ENCODE results near the gene OTX1. TPM values are rescaled to one million over a fixed set of nuclear protein-coding genes. Genes with fewer than 3 reads are reported as not detected.

OTX1 gene
- total RNA-seq = not detected
- long read RNA-seq = 0 reads

DNA sequence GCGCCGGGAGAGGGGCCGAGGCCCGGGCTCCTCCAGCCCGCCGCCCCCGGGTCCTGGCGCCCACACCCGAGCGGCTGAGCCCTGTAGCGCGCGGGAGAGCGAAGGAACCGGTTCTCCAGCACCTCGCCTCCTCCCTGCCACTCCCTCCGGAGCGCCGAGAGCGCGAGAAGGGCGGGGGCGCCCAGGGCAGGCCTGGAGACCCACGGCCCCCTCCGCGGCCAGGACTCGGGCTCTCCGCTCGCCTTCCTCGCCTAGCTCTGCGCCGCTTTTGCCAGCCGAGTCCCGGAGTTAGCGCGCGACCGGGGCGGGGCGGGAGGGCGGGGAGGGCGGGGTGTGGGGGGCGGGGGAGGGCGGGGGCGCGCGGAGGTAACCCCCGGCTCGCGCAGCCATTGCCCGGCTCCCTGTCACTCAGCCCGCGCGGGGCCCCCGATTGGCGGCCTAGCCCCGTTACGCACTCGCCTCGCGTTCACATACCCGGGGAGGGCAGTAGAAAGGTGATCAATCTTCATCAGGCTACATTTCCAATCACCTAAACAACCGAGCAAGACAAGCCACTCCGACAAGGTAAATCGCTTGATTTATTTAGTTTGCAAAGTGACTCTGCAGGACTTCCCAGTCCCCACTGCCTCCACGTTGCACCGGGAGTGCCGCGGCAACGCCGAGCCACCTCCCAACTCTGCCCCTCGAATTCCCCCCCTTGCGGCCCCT, at the start of gene OTX1:
Gene OTX1 (plus strand): TSS at position 497 of the 708 bp plus-strand sequence. CDS start 2,161 bp downstream, outside the sequence.
- peaks cover 7% of the 10 kb centered on the region for H3K36me3 ChIP-seq
- H3K4me3 ChIP-seq = peak within 1 kb of the TSS; percentile 69
- intact Hi-C loops (cut with micrococcal nuclease) = no loop called here
- H3K9me3 ChIP-seq (replicated peaks) = no peaks in the 10 kb centered on the region
- no peak for DNase-seq
- H3K4me1 ChIP-seq = peaks cover 66% of the 10 kb centered on the region
- TF ChIP-seq, protein P1, sequence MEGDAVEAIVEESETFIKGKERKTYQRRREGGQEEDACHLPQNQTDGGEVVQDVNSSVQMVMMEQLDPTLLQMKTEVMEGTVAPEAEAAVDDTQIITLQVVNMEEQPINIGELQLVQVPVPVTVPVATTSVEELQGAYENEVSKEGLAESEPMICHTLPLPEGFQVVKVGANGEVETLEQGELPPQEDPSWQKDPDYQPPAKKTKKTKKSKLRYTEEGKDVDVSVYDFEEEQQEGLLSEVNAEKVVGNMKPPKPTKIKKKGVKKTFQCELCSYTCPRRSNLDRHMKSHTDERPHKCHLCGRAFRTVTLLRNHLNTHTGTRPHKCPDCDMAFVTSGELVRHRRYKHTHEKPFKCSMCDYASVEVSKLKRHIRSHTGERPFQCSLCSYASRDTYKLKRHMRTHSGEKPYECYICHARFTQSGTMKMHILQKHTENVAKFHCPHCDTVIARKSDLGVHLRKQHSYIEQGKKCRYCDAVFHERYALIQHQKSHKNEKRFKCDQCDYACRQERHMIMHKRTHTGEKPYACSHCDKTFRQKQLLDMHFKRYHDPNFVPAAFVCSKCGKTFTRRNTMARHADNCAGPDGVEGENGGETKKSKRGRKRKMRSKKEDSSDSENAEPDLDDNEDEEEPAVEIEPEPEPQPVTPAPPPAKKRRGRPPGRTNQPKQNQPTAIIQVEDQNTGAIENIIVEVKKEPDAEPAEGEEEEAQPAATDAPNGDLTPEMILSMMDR (IDR thresholded peaks at IDR 0.05; ENCODE audit: borderline replicate concordance) = no peak
- peaks cover 100% of the 10 kb centered on the region for H3K27me3 ChIP-seq (ENCODE audit: low read depth)
- H3K27ac ChIP-seq (replicated peaks) = no peak within 1 kb of the TSS

DNA sequence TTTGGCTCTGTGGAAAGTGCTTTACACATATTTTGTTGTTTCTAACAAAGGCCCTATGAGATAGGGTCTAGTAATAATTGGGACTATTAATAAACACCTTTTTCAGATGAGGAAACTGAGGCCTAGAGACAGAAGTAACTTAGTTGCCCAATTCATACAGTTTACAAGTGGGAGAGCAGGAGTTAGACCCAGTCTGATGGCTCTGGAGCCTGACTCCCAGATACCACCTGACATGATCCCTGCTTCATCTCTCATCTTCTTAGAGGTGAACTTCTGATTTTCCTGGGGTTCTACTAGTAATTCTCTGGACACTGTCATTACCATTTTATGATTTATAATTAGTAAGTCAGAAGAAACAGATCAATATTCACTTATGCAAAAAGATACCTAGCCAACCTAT, 49.1 kb upstream of the OTX1 start:
- intact Hi-C loops (cut with micrococcal nuclease) = no loop called here
- Histone ChIP-seq H3K9me3 (replicated peaks) (no peaks in the 10 kb centered on the region), H3K4me3 (no peak overlapping the region), H3K27me3 (ENCODE audit: low read depth) (no peaks in the 10 kb centered on the region), H3K27ac (replicated peaks) (no peak overlapping the region), H3K36me3 (peaks cover 7% of the 10 kb centered on the region), H3K4me1 (peaks cover 9% of the 10 kb centered on the region)
- no peak for DNase-seq
- TF ChIP-seq, protein P1 (IDR thresholded peaks at IDR 0.05; ENCODE audit: borderline replicate concordance) = no peak

DNA sequence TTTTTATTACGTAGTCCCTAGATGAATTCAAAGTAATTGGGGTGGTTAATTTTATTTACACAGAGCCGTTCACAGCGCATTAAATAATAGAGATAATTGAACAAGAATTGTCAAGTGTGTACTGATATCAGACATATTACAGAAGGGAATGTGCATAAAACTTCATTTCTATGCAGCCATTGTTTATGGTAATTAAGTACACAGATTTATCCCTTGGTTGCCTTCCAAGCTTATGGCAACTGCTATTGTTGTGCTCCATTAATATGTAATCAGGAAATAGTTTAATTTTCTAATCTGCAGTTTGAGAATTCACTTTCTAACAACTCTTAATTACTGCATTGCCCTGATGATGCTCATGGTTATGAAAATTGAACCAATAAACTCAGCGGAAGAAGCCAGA, 47.3 kb upstream of the OTX1 start:
- Histone ChIP-seq H3K27ac (replicated peaks) (no peak overlapping the region), H3K27me3 (ENCODE audit: low read depth) (no peaks in the 10 kb centered on the region), H3K36me3 (no peaks in the 10 kb centered on the region), H3K4me3 (no peak overlapping the region), H3K4me1 (peaks cover 9% of the 10 kb centered on the region), H3K9me3 (replicated peaks) (no peaks in the 10 kb centered on the region)
- TF ChIP-seq, protein P1 (IDR thresholded peaks at IDR 0.05; ENCODE audit: borderline replicate concordance) = no peak
- intact Hi-C loops (cut with micrococcal nuclease) = no loop called here
- no peak for DNase-seq

GRCh38 chr2:63007813-63008458, 42.7 kb upstream of the OTX1 start:
- no peaks in the 10 kb centered on the region for H3K9me3 ChIP-seq (replicated peaks)
- H3K4me1 ChIP-seq = peaks cover 6% of the 10 kb centered on the region
- DNase-seq = no peak
- intact Hi-C loops (cut with micrococcal nuclease) = no loop called here
- no peaks in the 10 kb centered on the region for H3K27me3 ChIP-seq (ENCODE audit: low read depth)
- no peak overlapping the region for H3K27ac ChIP-seq (replicated peaks)
- TF ChIP-seq, protein P1 (IDR thresholded peaks at IDR 0.05; ENCODE audit: borderline replicate concordance) = no peak
- H3K36me3 ChIP-seq = no peaks in the 10 kb centered on the region
- H3K4me3 ChIP-seq = no peak overlapping the region

DNA sequence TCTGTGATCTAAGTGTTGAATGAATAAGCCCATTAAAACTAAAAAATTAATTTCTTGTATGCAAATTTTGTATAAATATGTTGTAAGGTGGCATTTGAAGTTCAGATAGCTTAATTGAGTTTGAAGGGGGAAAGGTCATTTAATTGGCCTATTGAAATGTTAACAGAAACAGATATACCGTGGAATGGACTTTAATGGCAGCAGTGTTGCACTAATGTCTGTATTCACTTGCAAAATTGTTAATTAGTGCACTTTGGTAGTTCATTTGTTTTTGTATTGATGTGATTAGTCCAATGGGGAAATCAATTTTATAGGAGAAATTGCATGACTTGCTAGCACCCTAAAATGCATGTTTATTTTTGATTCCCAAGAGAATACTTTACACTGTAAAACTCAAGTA, 41.8 kb upstream of the OTX1 start:
- H3K4me3 ChIP-seq = no peak overlapping the region
- intact Hi-C loops (cut with micrococcal nuclease) = no loop called here
- H3K27ac ChIP-seq (replicated peaks) = no peak overlapping the region
- no peak for DNase-seq
- peaks cover under 1% of the 10 kb centered on the region for H3K36me3 ChIP-seq
- TF ChIP-seq, protein P1 (IDR thresholded peaks at IDR 0.05; ENCODE audit: borderline replicate concordance) = no peak
- H3K4me1 ChIP-seq = peaks cover 6% of the 10 kb centered on the region
- H3K9me3 ChIP-seq (replicated peaks) = no peaks in the 10 kb centered on the region
- H3K27me3 ChIP-seq (ENCODE audit: low read depth) = no peaks in the 10 kb centered on the region
